ENCODE results near the gene LIPE.
"Not testable (repeated sequence)": the region's sequence is repeated elsewhere in the genome, so short reads cannot be mapped to it uniquely, and the experiment has no call there.

The LIPE gene

GRCh38 chr19:42469311-42470235 is 42.4 kb upstream of the LIPE start:
- H3K4me3 ChIP-seq (ENCODE audit: low read length) = no peak overlapping the region
- TF ChIP-seq CTCF (IDR thresholded peaks at IDR 0.05; ENCODE audit: insufficient read depth, low read depth, low read length, missing control alignments) = no peak
- no peak for DNase-seq (ENCODE audit: low read depth)

GRCh38 chr19:42468273-42468796 is 41.1 kb upstream of the LIPE start:
- H3K4me3 ChIP-seq (ENCODE audit: low read length) = no peak overlapping the region
- peak; percentile 80 for DNase-seq (ENCODE audit: low read depth)

GRCh38 chr19:42467183-42467760 is 40.1 kb upstream of the LIPE start:
- no peak overlapping the region for H3K4me3 ChIP-seq (ENCODE audit: low read length)
- DNase-seq (ENCODE audit: low read depth) = no peak
- TF ChIP-seq CTCF (IDR thresholded peaks at IDR 0.05; ENCODE audit: insufficient read depth, low read depth, low read length, missing control alignments) = no peak

More at GRCh38 chr19:42468273-42468796, 41.1 kb upstream of the LIPE start:
- no peak for TF ChIP-seq CTCF (IDR thresholded peaks at IDR 0.05; ENCODE audit: insufficient read depth, low read depth, low read length, missing control alignments)

- no peak overlapping the region for H3K4me3 ChIP-seq (ENCODE audit: low read length)
- no peak for DNase-seq (ENCODE audit: low read depth)
- no peak for TF ChIP-seq CTCF (IDR thresholded peaks at IDR 0.05; ENCODE audit: insufficient read depth, low read depth, low read length, missing control alignments)
Measured at GRCh38 chr19:42466521-42467182, 39.5 kb upstream of the LIPE start.

- no peak for DNase-seq (ENCODE audit: low read depth)
- H3K4me3 ChIP-seq (ENCODE audit: low read length) = no peak overlapping the region
- TF ChIP-seq CTCF (IDR thresholded peaks at IDR 0.05; ENCODE audit: insufficient read depth, low read depth, low read length, missing control alignments) = no peak
Measured at GRCh38 chr19:42465827-42466280, 38.7 kb upstream of the LIPE start.

GRCh38 chr19:42461700-42462324 is 34.6 kb upstream of the LIPE start:
- no peak for TF ChIP-seq CTCF (IDR thresholded peaks at IDR 0.05; ENCODE audit: insufficient read depth, low read depth, low read length, missing control alignments)
- no peak for DNase-seq (ENCODE audit: low read depth)
- H3K4me3 ChIP-seq (ENCODE audit: low read length) = no peak overlapping the region

- DNase-seq (ENCODE audit: low read depth); H3K4me3 ChIP-seq (ENCODE audit: low read length): not testable (repeated sequence)
Measured at GRCh38 chr19:42461231-42461630, 34.0 kb upstream of the LIPE start.
